H9 (cell line): Measurements from ENCODE around the gene TRPV5. TPM values are rescaled to one million over a fixed set of nuclear protein-coding genes. Genes with fewer than 3 reads are reported as not detected.

Experiments
- DNase-seq: peaks from one replicate; pipeline ENCODE4 v3.0.0-alpha.2; 2017
- H2AFZ ChIP-seq: one replicate; pipeline ENCODE4 v1.6.1; 2013; ENCODE audit warnings: mild to moderate bottlenecking, low read length, control low read depth, moderate library complexity
- H2AK5ac ChIP-seq: 2 replicates; pipeline ENCODE4 v1.6.1; 2013; ENCODE audit warnings: low read length, control low read depth, mixed read lengths; ENCODE audit not compliant: insufficient read length
- H2BK120ac ChIP-seq: one replicate; pipeline ENCODE4 v1.6.1; 2013; ENCODE audit warnings: low read depth, mild to moderate bottlenecking, low read length, control low read depth, inconsistent platforms; ENCODE audit not compliant: poor library complexity, severe bottlenecking
- H2BK12ac ChIP-seq: 2 replicates; pipeline ENCODE4 v1.6.1; 2013; ENCODE audit warnings: low read length, control low read depth, mixed read lengths, low read depth; ENCODE audit not compliant: insufficient read length
- H2BK15ac ChIP-seq: 2 replicates; pipeline ENCODE4 v1.6.1; 2013; ENCODE audit warnings: low read depth, low read length, control low read depth
- H2BK20ac ChIP-seq: one replicate; pipeline ENCODE4 v1.6.1; 2013; ENCODE audit warnings: low read depth, mild to moderate bottlenecking, low read length, control low read depth, inconsistent platforms; ENCODE audit not compliant: poor library complexity, severe bottlenecking
- H2BK5ac ChIP-seq: 2 replicates; pipeline ENCODE4 v1.6.1; 2013; ENCODE audit warnings: low read length, control low read depth, mixed read lengths; ENCODE audit not compliant: insufficient read length
- H3K14ac ChIP-seq: 2 replicates; pipeline ENCODE4 v1.6.1; 2013; ENCODE audit warnings: low read length, control low read depth; ENCODE audit not compliant: insufficient read depth
- H3K18ac ChIP-seq: 2 replicates; pipeline ENCODE4 v1.6.1; 2013; ENCODE audit warnings: low read depth, mild to moderate bottlenecking, mixed read lengths, low read length, control low read depth; ENCODE audit not compliant: insufficient read length
- H3K23ac ChIP-seq: 2 replicates; pipeline ENCODE4 v1.6.1; 2013; ENCODE audit warnings: low read length, control low read depth, mixed read lengths, low read depth; ENCODE audit not compliant: insufficient read length
- H3K23me2 ChIP-seq: 2 replicates; pipeline ENCODE4 v1.6.1; 2013; ENCODE audit warnings: low read depth, mild to moderate bottlenecking, mixed read lengths, low read length, control low read depth; ENCODE audit not compliant: insufficient read length, poor library complexity, severe bottlenecking
- H3K27ac ChIP-seq: 2 replicates; pipeline ENCODE4 v1.5.1; 2013; ENCODE audit warnings: low read length, control low read depth, mixed read lengths, low read depth; ENCODE audit not compliant: insufficient read length
- H3K27me3 ChIP-seq: 2 replicates; pipeline ENCODE4 v1.6.1; 2013; ENCODE audit warnings: low read length, control low read depth, inconsistent platforms; ENCODE audit not compliant: insufficient read depth
- H3K4ac ChIP-seq: 2 replicates; pipeline ENCODE4 v1.6.1; 2013; ENCODE audit warnings: low read depth, mild to moderate bottlenecking, control low read depth, inconsistent platforms, low read length, moderate library complexity
- H3K4me1 ChIP-seq: 2 replicates; pipeline ENCODE4 v1.6.1; 2013; ENCODE audit warnings: low read length, control low read depth, inconsistent platforms; ENCODE audit not compliant: insufficient read depth
- H3K4me2 ChIP-seq: 2 replicates; pipeline ENCODE4 v1.6.1; 2013; ENCODE audit warnings: low read length, control low read depth, mixed read lengths; ENCODE audit not compliant: insufficient read length, insufficient read depth
- H3K56ac ChIP-seq: 2 replicates; pipeline ENCODE4 v1.6.1; 2013; ENCODE audit warnings: low read depth, mild to moderate bottlenecking, mixed read lengths, low read length, control low read depth; ENCODE audit not compliant: insufficient read length
- H3K79me1 ChIP-seq: 2 replicates; pipeline ENCODE4 v1.6.1; 2013; ENCODE audit warnings: low read depth, mild to moderate bottlenecking, moderate library complexity, low read length, control low read depth, inconsistent platforms; ENCODE audit not compliant: insufficient read depth, poor library complexity, severe bottlenecking
- H3K79me2 ChIP-seq: 2 replicates; pipeline ENCODE4 v1.6.1; 2013; ENCODE audit warnings: low read length, control low read depth, inconsistent platforms; ENCODE audit not compliant: insufficient read depth
- H3K9ac ChIP-seq: 2 replicates; pipeline ENCODE4 v1.6.1; 2013; ENCODE audit warnings: low read length, control low read depth, mixed read lengths; ENCODE audit not compliant: insufficient read length; ENCODE audit errors: extremely low read depth
- H3K9me3 ChIP-seq: one replicate; pipeline ENCODE4 v1.6.1; 2013; ENCODE audit warnings: low read depth, low read length, inconsistent platforms; ENCODE audit not compliant: control insufficient read depth
- H3T11ph ChIP-seq: one replicate; pipeline ENCODE4 v1.6.1; 2013; ENCODE audit warnings: mild to moderate bottlenecking, low read length, control low read depth, inconsistent platforms
- H4K20me1 ChIP-seq: one replicate; pipeline ENCODE4 v1.6.1; 2013; ENCODE audit not compliant: control insufficient read depth, insufficient read length, insufficient read depth
- H4K5ac ChIP-seq: 2 replicates; pipeline ENCODE4 v1.6.1; 2013; ENCODE audit warnings: low read depth, mild to moderate bottlenecking, mixed read lengths, low read length, control low read depth; ENCODE audit not compliant: insufficient read length
- H4K8ac ChIP-seq: replicated peaks from 2 replicates; pipeline ENCODE4 v1.6.1; 2013; ENCODE audit warnings: low read length, control low read depth, mixed read lengths, low read depth; ENCODE audit not compliant: insufficient read length
- H4K91ac ChIP-seq: 2 replicates; pipeline ENCODE4 v1.6.1; 2013; ENCODE audit warnings: low read depth, mild to moderate bottlenecking, moderate library complexity, mixed read lengths, low read length, control low read depth; ENCODE audit not compliant: insufficient read length
- H3K27ac Mint-ChIP-seq, 3 experiments: 2 replicates in 2 of 3; 3 replicates in 1 of 3; pipeline ENCODE4 v1.8.0; 2020 to 2021; ENCODE audit warnings: mixed read lengths in 3 of 3, mild to moderate bottlenecking in 1 of 3, moderate library complexity in 1 of 3
- H3K27me3 Mint-ChIP-seq: 2 replicates; pipeline ENCODE4 v1.8.0; 2021; ENCODE audit warnings: low read depth, mild to moderate bottlenecking, moderate library complexity, mixed read lengths
- H3K36me3 Mint-ChIP-seq, 3 experiments: 2 replicates in 2 of 3; 3 replicates in 1 of 3; pipeline ENCODE4 v1.8.0; 2020 to 2021; ENCODE audit warnings: low read depth in 3 of 3, mixed read lengths in 3 of 3; ENCODE audit not compliant: insufficient read depth in 1 of 3
- H3K4me1 Mint-ChIP-seq, 2 experiments: 2 replicates each; pipeline ENCODE4 v1.8.0; 2020; ENCODE audit warnings: mixed read lengths in 2 of 2
- H3K4me3 Mint-ChIP-seq, 2 experiments: 2 replicates in 1 of 2; 3 replicates in 1 of 2; pipeline ENCODE4 v1.8.0; 2020 to 2021; ENCODE audit warnings: mild to moderate bottlenecking in 2 of 2, mixed read lengths in 2 of 2, moderate library complexity in 1 of 2
- H3K9me3 Mint-ChIP-seq, 2 experiments: 2 replicates in 1 of 2; 3 replicates in 1 of 2; pipeline ENCODE4 v1.8.0; 2020; ENCODE audit warnings: mild to moderate bottlenecking in 2 of 2, mixed read lengths in 2 of 2, moderate library complexity in 1 of 2
- CTCF ChIP-seq: fragments of 200-600 bp; sonication (generic); conservative IDR thresholded peaks from 3 replicates; pipeline ENCODE4 v1.8.0; 2021; ENCODE audit warnings: antibody characterized with exemption, mild to moderate bottlenecking
- WGBS: extraction: QIAGEN DNeasy Blood & Tissue Kit; methylation state at CpG from one replicate; pipeline ENCODE4 v1.1.7; 2013; ENCODE audit warnings: missing lambda C conversion rate, low lambda C conversion rate, mixed read lengths; ENCODE audit not compliant: insufficient read length; ENCODE audit errors: extremely low coverage; 5-methylcytosine and 5-hydroxymethylcytosine counted together
- total RNA-seq: library from RNA; stranded (reverse); gene quantifications from 2 replicates; pipeline ENCODE4 v1.2.1, GENCODE V29; 2021

The TRPV5 gene
- total RNA-seq, 1 experiment from 2014 or later = not detected

GRCh38 chr7:142969183-142969582 lies 35.6 kb upstream of the TRPV5 start:
- Histone ChIP-seq H4K5ac (no peak overlapping the region), H2AFZ (no peak overlapping the region), H4K8ac (no peak overlapping the region), H3K27me3 (no peaks in the 10 kb centered on the region), H2BK15ac (no peak overlapping the region), H4K20me1 (no peaks in the 10 kb centered on the region), H3K4me1 (no peaks in the 10 kb centered on the region), H3K27ac (no peak overlapping the region), H3K9ac (no peak overlapping the region), H3K18ac (no peak overlapping the region), H3K14ac (no peak overlapping the region), H3K4ac (no peak overlapping the region), H3K79me1 (no peaks in the 10 kb centered on the region), H2BK120ac (no peak overlapping the region), H3K79me2 (no peaks in the 10 kb centered on the region), H3K23ac (no peak overlapping the region), H4K91ac (no peak overlapping the region), H3T11ph (no peak overlapping the region), H3K4me2 (no peak overlapping the region), H3K9me3 (no peaks in the 10 kb centered on the region), H3K56ac (no peak overlapping the region), H2AK5ac (no peak overlapping the region), H3K23me2 (no peaks in the 10 kb centered on the region), H2BK20ac (no peak overlapping the region), H2BK12ac (no peak overlapping the region), H2BK5ac (no peak overlapping the region)
- Mint-ChIP-seq H3K27me3 (no peaks in the 10 kb centered on the region; the same call in none of the 2 replicates), H3K27ac (no peak overlapping the region), H3K4me3 (no peak overlapping the region), H3K4me1 (no peaks in the 10 kb centered on the region), H3K36me3 (no peaks in the 10 kb centered on the region), H3K9me3 (0 out of 5 replicates have a peak, but pooled peaks cover 0 to 2% of the 10 kb centered on the region in 2 experiments)
- TF ChIP-seq CTCF = no peak
- DNase-seq = no peak
- WGBS = no CpG with 5 or more reads among the region's 4 CpGs
